Uterus (tissue), 2 donors: ENCODE measurements around the gene CST7.

ENCODE experiments used
- POLR2A ChIP-seq, 2 donors: fragments of 450-650 bp; IDR thresholded peaks; one replicate each; pipeline ENCODE4 v1.6.1; 2016; ENCODE audit warnings: antibody characterized with exemption in 2 of 2, mild to moderate bottlenecking in 1 of 2, moderate library complexity in 1 of 2
- TF ChIP-seq, protein P1 (sequence below), 4 experiments: fragments of 200-600 bp in 2 of 4; fragments of 450-650 bp in 2 of 4; sonication (generic) in 2 of 4; IDR thresholded peaks; one replicate each; pipeline ENCODE4 v1.5.1; 2016 to 2019; ENCODE audit warnings: antibody characterized with exemption in 4 of 4, mild to moderate bottlenecking in 2 of 4, moderate library complexity in 1 of 4

DNA sequence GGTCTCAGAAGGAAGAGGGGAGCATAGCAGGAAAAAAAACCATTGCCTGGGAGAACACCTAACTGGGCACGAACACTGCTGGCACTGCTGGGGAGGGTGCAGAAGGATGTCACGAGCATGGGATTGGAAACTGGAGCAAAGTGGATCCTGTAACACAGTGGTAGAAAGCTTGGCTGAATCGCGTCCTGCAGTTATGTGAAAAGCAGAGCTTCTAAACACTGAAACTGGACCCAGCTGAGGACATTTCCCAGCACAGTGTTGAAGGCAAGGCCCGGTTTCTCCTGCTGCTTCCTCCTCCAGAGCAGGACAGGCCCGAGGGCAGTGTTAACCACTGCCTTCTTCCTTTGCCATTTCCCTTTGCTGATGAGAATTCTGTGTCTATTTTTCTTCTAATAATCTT, 36.7 kb downstream of the CST7 start:
- TF ChIP-seq, protein P1, sequence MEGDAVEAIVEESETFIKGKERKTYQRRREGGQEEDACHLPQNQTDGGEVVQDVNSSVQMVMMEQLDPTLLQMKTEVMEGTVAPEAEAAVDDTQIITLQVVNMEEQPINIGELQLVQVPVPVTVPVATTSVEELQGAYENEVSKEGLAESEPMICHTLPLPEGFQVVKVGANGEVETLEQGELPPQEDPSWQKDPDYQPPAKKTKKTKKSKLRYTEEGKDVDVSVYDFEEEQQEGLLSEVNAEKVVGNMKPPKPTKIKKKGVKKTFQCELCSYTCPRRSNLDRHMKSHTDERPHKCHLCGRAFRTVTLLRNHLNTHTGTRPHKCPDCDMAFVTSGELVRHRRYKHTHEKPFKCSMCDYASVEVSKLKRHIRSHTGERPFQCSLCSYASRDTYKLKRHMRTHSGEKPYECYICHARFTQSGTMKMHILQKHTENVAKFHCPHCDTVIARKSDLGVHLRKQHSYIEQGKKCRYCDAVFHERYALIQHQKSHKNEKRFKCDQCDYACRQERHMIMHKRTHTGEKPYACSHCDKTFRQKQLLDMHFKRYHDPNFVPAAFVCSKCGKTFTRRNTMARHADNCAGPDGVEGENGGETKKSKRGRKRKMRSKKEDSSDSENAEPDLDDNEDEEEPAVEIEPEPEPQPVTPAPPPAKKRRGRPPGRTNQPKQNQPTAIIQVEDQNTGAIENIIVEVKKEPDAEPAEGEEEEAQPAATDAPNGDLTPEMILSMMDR (IDR thresholded peaks at IDR 0.05), result no peak
- no peak for TF ChIP-seq POLR2A (IDR thresholded peaks at IDR 0.05)
